ENCODE results near the gene SFXN5. TPM values are rescaled to one million over a fixed set of nuclear protein-coding genes. Genes with fewer than 3 reads are reported as not detected.
"Not testable (repeated sequence)": the region's sequence is repeated elsewhere in the genome, so short reads cannot be mapped to it uniquely, and the experiment has no call there.

Gene SFXN5
- total RNA-seq, 3 donors from 2014 or later (not counting 1 experiment from before 2014, with no cell fraction given): 15.3 to 22.3 (median 19.8) TPM

- H3K9me3 ChIP-seq (ENCODE audit: control insufficient read depth, insufficient read depth, low read length): no peaks in the 10 kb centered on the region
- H3K9me3 Mint-ChIP-seq: no peaks in the 10 kb centered on the region
- no peaks in the 10 kb centered on the region for H3K36me3 ChIP-seq (ENCODE audit: control insufficient read depth, insufficient read depth, low read length)
- no peak overlapping the region for H3K4me3 Mint-ChIP-seq
- H3K27me3 ChIP-seq (ENCODE audit: control insufficient read depth, insufficient read depth, low read length): no peaks in the 10 kb centered on the region
- intact Hi-C loops (cut with micrococcal nuclease): no loop called here
- no peak overlapping the region for H3K4me3 ChIP-seq (ENCODE audit: low read length)
- 89% methylated on average over 4 of the region's 4 CpGs for WGBS (ENCODE audit: insufficient coverage)
- ATAC-seq (no peak), DNase-seq (no peak)
- no peaks in the 10 kb centered on the region for H3K4me1 ChIP-seq (ENCODE audit: control insufficient read depth, insufficient read depth, low read length)
- H3K27ac ChIP-seq (ENCODE audit: low read length): no peak overlapping the region
- no peak for TF ChIP-seq CTCF (IDR thresholded peaks at IDR 0.05)
- H3K4me1 Mint-ChIP-seq: no peaks in the 10 kb centered on the region
- peaks cover 0 to 7% of the 10 kb centered on the region in 2 donors for H3K27me3 Mint-ChIP-seq (ENCODE audit: low read depth in 2 of 2)
- H3K36me3 Mint-ChIP-seq: no peaks in the 10 kb centered on the region
- no peak overlapping the region for H3K27ac Mint-ChIP-seq
These were observed 29.4 kb upstream of the SFXN5 start for GRCh38 chr2:73100956-73101355.

GRCh38 chr2:73099486-73099885 lies 28.0 kb upstream of the SFXN5 start:
- DNase-seq: no peak
- no peaks in the 10 kb centered on the region for H3K4me1 ChIP-seq (ENCODE audit: control insufficient read depth, insufficient read depth, low read length)
- 93% methylated on average over 3 of the region's 3 CpGs for WGBS (ENCODE audit: insufficient coverage)
- ATAC-seq: no peak
- H3K9me3 ChIP-seq (ENCODE audit: control insufficient read depth, insufficient read depth, low read length): no peaks in the 10 kb centered on the region
- no peak overlapping the region for H3K27ac ChIP-seq (ENCODE audit: low read length)
- intact Hi-C loops (cut with micrococcal nuclease): no loop called here
- TF ChIP-seq CTCF (IDR thresholded peaks at IDR 0.05): no peak
- no peaks in the 10 kb centered on the region for H3K36me3 ChIP-seq (ENCODE audit: control insufficient read depth, insufficient read depth, low read length)
- no peaks in the 10 kb centered on the region for H3K36me3 Mint-ChIP-seq
- no peak overlapping the region for H3K27ac Mint-ChIP-seq
- no peaks in the 10 kb centered on the region for H3K4me1 Mint-ChIP-seq
- H3K27me3 Mint-ChIP-seq (ENCODE audit: low read depth in 2 of 2): peaks cover 0 to 4% of the 10 kb centered on the region in 2 donors
- H3K4me3 ChIP-seq (ENCODE audit: low read length): no peak overlapping the region
- H3K9me3 Mint-ChIP-seq: no peaks in the 10 kb centered on the region
- H3K27me3 ChIP-seq (ENCODE audit: control insufficient read depth, insufficient read depth, low read length): no peaks in the 10 kb centered on the region
- no peak overlapping the region for H3K4me3 Mint-ChIP-seq

GRCh38 chr2:73095910-73096309 lies 24.4 kb upstream of the SFXN5 start:
- Histone ChIP-seq H3K36me3 (ENCODE audit: control insufficient read depth, insufficient read depth, low read length) (no peaks in the 10 kb centered on the region), H3K9me3 (ENCODE audit: control insufficient read depth, insufficient read depth, low read length) (no peaks in the 10 kb centered on the region), H3K27me3 (ENCODE audit: control insufficient read depth, insufficient read depth, low read length) (no peaks in the 10 kb centered on the region), H3K27ac (ENCODE audit: low read length) (no peak overlapping the region), H3K4me3 (ENCODE audit: low read length) (no peak overlapping the region), H3K4me1 (ENCODE audit: control insufficient read depth, insufficient read depth, low read length) (no peaks in the 10 kb centered on the region)
- Mint-ChIP-seq H3K4me1 (no peaks in the 10 kb centered on the region), H3K27me3 (ENCODE audit: low read depth in 2 of 2) (peaks cover 0 to 4% of the 10 kb centered on the region in 2 donors), H3K27ac (no peak overlapping the region), H3K4me3 (no peak overlapping the region), H3K9me3 (no peaks in the 10 kb centered on the region), H3K36me3 (no peaks in the 10 kb centered on the region)
- intact Hi-C loops (cut with micrococcal nuclease): no loop called here
- no peak for ATAC-seq
- DNase-seq: no peak
- 95% methylated on average over 1 of the region's 3 CpGs for WGBS (ENCODE audit: insufficient coverage)
- TF ChIP-seq CTCF (IDR thresholded peaks at IDR 0.05): no peak

- H3K27ac ChIP-seq (ENCODE audit: low read length); H3K36me3 ChIP-seq (ENCODE audit: control insufficient read depth, insufficient read depth, low read length); intact Hi-C loops (cut with micrococcal nuclease); H3K4me3 ChIP-seq (ENCODE audit: low read length); H3K36me3 Mint-ChIP-seq; H3K27me3 Mint-ChIP-seq (ENCODE audit: low read depth in 2 of 2); H3K9me3 Mint-ChIP-seq; H3K4me3 Mint-ChIP-seq; DNase-seq; H3K9me3 ChIP-seq (ENCODE audit: control insufficient read depth, insufficient read depth, low read length); H3K4me1 ChIP-seq (ENCODE audit: control insufficient read depth, insufficient read depth, low read length); H3K4me1 Mint-ChIP-seq; ATAC-seq; H3K27me3 ChIP-seq (ENCODE audit: control insufficient read depth, insufficient read depth, low read length); H3K27ac Mint-ChIP-seq: not testable (repeated sequence)
- 95% methylated on average over 17 of the region's 17 CpGs for WGBS (ENCODE audit: insufficient coverage)
These were observed 22.2 kb upstream of the SFXN5 start for GRCh38 chr2:73093601-73094218.
